NAMALWA (cell line): ENCODE data around the gene PTRHD1.

Experiments used
- DNase-seq: peaks from one replicate; pipeline ENCODE4 v3.0.0-alpha.2; 2015; ENCODE audit warnings: low spot score

PTRHD1 gene

GRCh38 chr2:24756789-24757188, 36.4 kb downstream of the PTRHD1 start:
- no peak for DNase-seq

DNA sequence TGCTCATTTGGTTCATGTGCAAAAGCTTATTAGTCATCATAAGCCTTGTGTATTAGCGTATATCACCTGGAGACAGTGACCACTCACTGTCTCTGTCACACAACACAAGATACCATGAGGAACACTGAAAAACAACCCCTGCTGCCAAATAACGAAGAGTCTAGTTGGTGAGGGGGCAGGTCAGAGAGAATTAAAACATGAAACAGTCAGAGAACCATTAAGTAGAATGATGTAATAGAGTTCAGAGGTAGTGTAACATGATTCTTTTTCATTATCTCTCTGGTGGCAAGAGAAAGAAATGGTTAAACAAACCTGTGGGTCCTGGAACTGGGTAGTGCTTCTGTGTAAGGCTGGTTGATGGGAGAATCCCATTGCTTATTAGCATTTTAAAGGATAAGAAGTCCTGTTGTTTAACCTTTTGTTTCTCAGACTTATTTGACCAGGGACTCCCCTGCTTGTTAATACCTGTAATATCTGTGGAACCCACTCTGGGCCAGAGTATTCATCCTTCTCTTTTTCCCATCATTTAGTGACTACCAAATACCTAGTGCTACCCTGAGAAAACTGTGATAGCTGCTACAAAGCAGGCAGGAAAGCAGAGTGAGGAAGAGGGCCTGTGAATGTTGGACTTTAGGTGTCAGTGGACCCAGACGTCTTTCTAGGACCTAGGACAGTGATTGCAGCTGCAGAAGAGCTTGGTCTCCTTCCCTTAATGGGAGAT, 38.0 kb downstream of the PTRHD1 start:
- no peak for DNase-seq

GRCh38 chr2:24749069-24749691, 44.0 kb downstream of the PTRHD1 start:
- no peak for DNase-seq

GRCh38 chr2:24747299-24747698, 45.9 kb downstream of the PTRHD1 start:
- DNase-seq: no peak

DNA sequence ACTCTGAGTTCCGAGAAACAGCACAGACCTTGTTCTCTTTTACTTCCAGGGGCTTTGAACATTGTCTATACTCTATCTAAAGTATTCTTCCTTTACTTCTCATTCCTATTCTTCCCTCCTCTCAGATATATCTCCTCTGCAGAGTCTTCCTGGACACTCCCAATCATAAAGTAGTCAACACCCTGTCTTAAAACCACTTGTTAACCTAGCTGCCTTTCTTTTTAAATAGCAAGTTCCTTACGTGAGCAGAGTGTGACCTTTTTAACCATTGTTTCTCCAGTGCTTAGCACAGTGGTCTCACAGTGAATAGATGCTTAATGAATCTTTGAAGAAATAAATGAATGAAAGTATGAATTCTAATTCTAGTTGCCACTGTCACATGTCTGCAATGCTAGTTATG, 47.4 kb downstream of the PTRHD1 start:
- no peak for DNase-seq

DNA sequence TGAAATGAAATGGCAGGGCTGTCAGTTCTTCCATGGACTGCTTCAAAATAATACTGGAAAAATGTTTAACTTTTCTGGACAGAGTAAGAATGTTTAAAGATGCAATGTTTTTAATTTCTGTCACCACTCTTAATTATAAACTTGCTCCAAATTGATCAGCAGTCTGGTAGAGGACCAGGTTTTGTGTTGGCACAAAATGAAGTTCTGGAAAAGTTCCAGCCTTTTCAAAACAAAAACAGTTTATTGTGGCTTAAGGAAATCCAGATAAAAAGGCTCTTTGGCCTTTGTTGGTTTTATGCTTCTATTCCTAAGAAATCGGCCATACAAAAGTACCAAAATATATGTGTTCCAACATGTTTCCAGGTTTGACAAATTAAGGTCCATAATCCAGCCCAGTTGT, 48.8 kb downstream of the PTRHD1 start:
- DNase-seq: no peak

DNA sequence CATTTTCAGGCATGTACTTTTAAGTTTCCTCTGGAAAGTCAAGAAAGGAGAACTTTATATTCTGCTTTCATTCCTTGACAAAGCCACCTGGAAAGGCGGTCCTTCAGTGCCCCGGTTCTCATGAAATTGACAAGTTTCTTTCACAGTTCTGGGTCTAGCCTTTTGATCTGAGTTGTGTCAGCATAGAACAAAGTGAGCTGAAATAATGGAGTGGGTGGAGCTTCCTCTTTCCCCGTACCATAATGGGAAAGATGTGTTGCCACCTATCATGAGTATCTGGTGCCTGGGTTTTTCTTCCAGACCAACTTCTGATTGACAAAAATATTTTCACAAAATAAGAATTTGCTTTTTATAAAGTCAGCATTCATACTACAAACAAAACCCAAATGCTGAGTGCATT, 49.3 kb downstream of the PTRHD1 start:
- no peak for DNase-seq

DNA sequence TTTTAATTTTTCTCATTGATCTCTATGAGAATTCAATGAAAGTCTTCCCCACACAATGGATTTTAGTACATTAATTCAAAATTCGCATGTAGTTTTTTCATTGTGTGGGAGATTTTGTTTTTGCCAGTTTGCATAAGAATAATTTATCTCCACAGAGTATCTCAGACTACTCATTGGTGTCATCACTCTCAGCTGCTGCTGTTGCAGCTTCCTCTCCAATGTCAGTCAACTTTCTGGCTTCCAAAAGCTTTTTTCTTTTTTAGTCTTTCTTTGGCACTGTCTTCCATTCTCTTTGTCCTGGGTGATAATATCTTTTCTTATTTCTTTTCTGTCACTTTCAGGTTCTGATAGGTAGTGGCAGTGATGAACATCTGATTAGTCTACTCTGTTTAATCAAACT, 50.5 kb downstream of the PTRHD1 start:
- DNase-seq: no peak

GRCh38 chr2:24740142-24740541, 53.0 kb downstream of the PTRHD1 start:
- no peak for DNase-seq
